Omental fat pad (tissue), 4 donors: ENCODE results near the gene CSNK2A1. TPM values are rescaled to one million over a fixed set of nuclear protein-coding genes. Genes with fewer than 3 reads are reported as not detected.

Experiments used
- ATAC-seq: fragments of 150-250 bp; one replicate; pipeline ENCODE4 v1.9.1; 2016; ENCODE audit warnings: mild to moderate bottlenecking, moderate library complexity; ENCODE audit not compliant: low FRiP score
- DNase-seq: peaks from one replicate; pipeline ENCODE4 v3.0.0-alpha.2; 2019; ENCODE audit warnings: low spot score
- total RNA-seq, 4 donors: library from RNA; depleted of rRNA; stranded (reverse); fragments of >200 nt; gene quantifications; one replicate each; pipeline ENCODE4 v1.1.0, GENCODE V29; 2016
- TF ChIP-seq, protein P1 (sequence below), 3 donors: fragments of 450-650 bp; IDR thresholded peaks; one replicate each; pipeline ENCODE4 v1.5.1; 2016 to 2017; ENCODE audit warnings: antibody characterized with exemption in 3 of 3, mild to moderate bottlenecking in 3 of 3, moderate library complexity in 2 of 3

The CSNK2A1 gene
- total RNA-seq, 4 donors from 2014 or later: 67.3 to 94.8 (median 84.7) TPM

DNA sequence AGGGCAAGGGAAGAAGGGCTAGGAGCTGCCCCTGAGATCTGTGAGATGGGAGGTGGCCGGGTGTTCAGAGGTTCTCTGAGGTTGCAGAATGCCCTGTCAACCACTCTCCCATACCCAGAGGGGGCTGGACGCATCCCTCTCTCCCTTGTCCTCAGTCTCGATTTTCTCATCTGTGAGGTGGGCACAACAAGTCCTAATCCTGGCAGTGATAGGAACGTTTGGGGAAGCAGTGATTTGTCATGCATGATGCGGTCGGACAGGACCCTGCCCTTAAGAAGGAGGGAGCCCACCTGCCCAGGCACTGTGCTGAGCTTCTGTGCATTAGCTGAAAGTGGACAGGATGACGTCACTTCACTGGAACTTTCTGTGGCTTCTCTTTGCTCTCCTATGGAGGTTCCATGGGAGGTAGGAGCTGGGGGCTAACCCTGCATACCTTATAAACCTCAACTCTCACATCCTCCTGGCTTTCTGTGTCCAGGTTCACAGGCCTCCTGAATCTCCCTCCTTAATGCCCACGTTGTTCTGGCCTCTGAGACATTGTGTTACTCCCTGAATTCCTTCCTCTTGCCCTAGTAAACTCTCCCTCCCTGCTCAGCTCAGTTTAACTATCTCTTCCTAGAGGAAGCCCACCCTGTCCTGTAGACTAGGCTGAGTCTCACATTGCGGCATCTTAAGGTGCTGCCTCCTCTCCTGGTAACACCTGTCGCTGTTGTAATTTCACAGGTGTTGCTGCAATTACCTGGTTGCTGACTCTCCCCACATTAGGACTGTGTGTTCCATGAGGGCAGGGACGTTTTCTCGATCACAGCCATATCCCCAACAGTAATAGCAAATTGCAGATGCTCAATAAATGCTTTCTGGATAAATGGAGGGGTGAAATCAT lies 30.1 kb upstream of the CSNK2A1 start:
- DNase-seq (no peak), ATAC-seq (no peak)
- TF ChIP-seq, protein P1, sequence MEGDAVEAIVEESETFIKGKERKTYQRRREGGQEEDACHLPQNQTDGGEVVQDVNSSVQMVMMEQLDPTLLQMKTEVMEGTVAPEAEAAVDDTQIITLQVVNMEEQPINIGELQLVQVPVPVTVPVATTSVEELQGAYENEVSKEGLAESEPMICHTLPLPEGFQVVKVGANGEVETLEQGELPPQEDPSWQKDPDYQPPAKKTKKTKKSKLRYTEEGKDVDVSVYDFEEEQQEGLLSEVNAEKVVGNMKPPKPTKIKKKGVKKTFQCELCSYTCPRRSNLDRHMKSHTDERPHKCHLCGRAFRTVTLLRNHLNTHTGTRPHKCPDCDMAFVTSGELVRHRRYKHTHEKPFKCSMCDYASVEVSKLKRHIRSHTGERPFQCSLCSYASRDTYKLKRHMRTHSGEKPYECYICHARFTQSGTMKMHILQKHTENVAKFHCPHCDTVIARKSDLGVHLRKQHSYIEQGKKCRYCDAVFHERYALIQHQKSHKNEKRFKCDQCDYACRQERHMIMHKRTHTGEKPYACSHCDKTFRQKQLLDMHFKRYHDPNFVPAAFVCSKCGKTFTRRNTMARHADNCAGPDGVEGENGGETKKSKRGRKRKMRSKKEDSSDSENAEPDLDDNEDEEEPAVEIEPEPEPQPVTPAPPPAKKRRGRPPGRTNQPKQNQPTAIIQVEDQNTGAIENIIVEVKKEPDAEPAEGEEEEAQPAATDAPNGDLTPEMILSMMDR (IDR thresholded peaks at IDR 0.05): no peak

DNA sequence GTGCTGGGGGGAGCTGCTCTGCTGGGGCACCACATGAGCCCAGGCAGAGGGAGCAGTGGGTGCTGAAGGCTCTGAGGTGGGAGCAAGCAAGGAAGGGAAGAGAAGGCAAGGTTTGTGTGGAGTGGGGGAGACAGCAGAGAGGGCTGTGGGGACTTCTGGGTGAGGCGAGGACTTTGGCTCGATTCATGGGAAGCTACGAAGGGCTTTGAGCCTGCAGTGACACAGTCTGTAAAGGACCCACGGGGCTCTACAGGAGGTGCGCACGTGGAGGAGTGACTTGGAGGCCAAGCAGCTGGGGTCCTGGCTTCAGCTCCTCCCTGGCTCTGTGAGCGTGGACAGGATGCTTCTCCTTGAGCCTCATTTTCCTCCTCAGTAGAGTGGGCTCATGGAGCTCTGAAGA lies 29.1 kb upstream of the CSNK2A1 start:
- ATAC-seq (no peak), DNase-seq (no peak)
- TF ChIP-seq, protein P1 (IDR thresholded peaks at IDR 0.05): no peak

GRCh38 chr20:571754-572441 lies 28.3 kb upstream of the CSNK2A1 start:
- ATAC-seq (no peak), DNase-seq (no peak)
- TF ChIP-seq, protein P1 (IDR thresholded peaks at IDR 0.05): no peak

- no peak for DNase-seq
- ATAC-seq: no peak
- TF ChIP-seq, protein P1 (IDR thresholded peaks at IDR 0.05): no peak
These were observed 25.3 kb upstream of the CSNK2A1 start for GRCh38 chr20:568673-569415.

DNA sequence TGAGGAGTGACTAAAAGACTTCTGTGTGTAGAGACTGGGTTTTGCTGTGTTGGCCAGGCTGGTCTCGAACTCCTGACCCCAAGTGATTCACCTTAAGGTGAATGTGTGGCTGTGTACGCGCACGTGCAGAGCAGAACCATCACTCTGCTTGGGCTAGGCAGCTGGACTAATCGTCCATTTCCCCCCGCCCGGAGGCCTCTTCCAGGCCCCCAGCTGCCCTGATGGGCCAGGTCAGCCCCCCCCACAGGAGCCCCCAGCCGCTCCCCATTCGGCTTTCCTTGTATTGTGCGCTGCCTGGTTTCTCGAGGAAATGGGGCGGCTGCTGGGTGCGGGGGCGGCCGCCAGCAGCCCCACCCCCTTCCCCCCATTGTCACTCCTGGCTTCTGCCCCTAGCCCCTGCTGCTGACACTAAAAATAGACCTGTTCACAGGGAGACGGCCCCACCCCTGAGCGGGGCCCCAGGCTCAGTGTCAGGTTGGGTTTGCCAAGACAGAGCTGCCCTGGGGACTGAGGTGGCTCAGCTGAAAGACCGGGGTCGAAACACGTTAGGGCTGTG lies 24.6 kb upstream of the CSNK2A1 start:
- no peak for DNase-seq
- TF ChIP-seq, protein P1 (IDR thresholded peaks at IDR 0.05): no peak
- ATAC-seq: no peak

- no peak for ATAC-seq
- DNase-seq: no peak
- TF ChIP-seq, protein P1 (IDR thresholded peaks at IDR 0.05): no peak
These were observed 20.6 kb upstream of the CSNK2A1 start for GRCh38 chr20:564192-564591.
